Measurements from ENCODE around the gene PRELP. TPM values are rescaled to one million over a fixed set of nuclear protein-coding genes. Genes with fewer than 3 reads are reported as not detected.

The PRELP gene
- total and polyA plus RNA-seq, 9 of the 15 experiments (the other 6 are each of a cell fraction or from before 2014, with no cell fraction given) = 0.04 TPM; not detected in 8

DNA sequence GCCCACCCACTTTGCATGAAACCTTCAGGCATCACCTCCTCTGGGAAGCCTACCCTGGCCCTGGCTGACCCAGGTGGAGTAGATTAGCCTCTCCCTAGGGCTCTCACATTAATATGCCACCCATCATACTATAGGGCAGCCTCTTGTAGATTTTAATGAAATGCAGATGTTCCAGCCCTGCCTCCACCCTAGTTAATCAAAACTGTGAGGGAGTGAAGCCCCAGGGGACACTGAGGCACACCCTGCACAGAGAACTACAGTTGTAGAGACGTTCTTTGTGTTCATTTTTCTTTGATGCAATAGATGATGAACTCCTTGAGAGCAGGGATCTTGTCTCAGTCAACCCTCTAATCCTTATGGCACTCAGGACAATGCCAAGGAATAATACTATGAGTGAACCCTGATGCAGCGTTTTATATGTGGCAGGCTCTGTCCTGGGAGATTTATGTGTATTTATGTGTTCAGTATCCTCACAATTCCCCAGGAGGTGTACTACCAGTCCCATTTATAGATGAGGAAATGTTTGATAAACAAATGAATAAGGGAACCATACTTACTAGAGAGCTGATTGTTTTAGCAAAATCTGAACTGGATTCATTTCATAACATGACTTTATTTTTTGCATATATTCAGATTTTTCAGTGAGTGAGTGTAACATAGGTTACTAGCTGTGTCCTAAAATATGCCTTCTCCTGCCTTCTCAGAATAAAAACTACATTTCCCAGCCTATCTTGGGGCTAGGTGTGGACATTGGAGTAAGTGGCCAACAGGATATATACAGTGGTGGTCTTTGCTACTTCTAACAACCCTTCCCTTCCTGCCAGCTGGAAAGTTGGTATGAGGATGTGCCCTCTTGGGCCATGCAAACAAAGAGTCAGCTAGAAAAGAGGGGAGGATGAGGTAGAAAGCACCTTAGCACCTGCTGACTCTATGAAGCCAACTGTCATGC, 23.5 kb upstream of the PRELP start:
- no peak overlapping the region for H3K4me3 ChIP-seq
- no peaks in the 10 kb centered on the region for H3K79me2 ChIP-seq (ENCODE audit: control insufficient read depth, insufficient read depth, low read length)
- H3K9ac ChIP-seq (ENCODE audit: insufficient read depth in 1 of 2, low read depth in 2 of 2, low read length in 2 of 2) = no peak overlapping the region
- H3K36me3 ChIP-seq (ENCODE audit: control insufficient read depth, insufficient read depth, low read length) = no peaks in the 10 kb centered on the region
- no TSS peak for BruUV-seq (replicated peaks)
- H4K20me1 ChIP-seq (replicated peaks; ENCODE audit: control insufficient read depth, insufficient read depth, low read length) = 0 out of 2 replicates have a peak, but pooled peaks cover 7% of the 10 kb centered on the region
- H3K9me3 ChIP-seq (replicated peaks; ENCODE audit: control insufficient read depth, insufficient read depth, low read depth, low read length) = no peaks in the 10 kb centered on the region
- ATAC-seq = no peak
- no peaks in the 10 kb centered on the region for H3K4me1 ChIP-seq (replicated peaks in 1 of 2; ENCODE audit: control insufficient read depth in 2 of 2, insufficient read depth in 2 of 2, low read length in 2 of 2)
- no peak overlapping the region for H2AFZ ChIP-seq (ENCODE audit: low read depth, low read length)
- peaks cover 17 to 56% of the 10 kb centered on the region in 2 experiments for H3K27me3 ChIP-seq (ENCODE audit: control insufficient read depth in 2 of 2, insufficient read depth in 2 of 2, low read length in 2 of 2)
- no peak for DNase-seq (ENCODE audit: extremely low read depth in 1 of 4, low spot score in 3 of 4)
- whole genome bisulfite sequencing (ENCODE audit: insufficient coverage, low coverage, missing lambda C conversion rate) = 0% methylated on average over 2 of the region's 2 CpGs
- no peak for FAIRE-seq
- H3K4me2 ChIP-seq (ENCODE audit: insufficient read depth, low read length) = no peak overlapping the region
- CTCF ChIA-PET (ENCODE audit: low intra/inter-chr PET ratio) = no interaction called here
- POLR2A ChIA-PET = interaction anchor here (1.2 kb wide), 1 partner anchor 250 kb away, joined by 3 read pairs; no protein-coding TSS in a partner anchor
- TF ChIP-seq CXXC5 (CRISPR knock-in tag; IDR thresholded peaks at IDR 0.05) = no peak
- TF ChIP-seq RBM39 (optimal IDR thresholded peaks at IDR 0.05; ENCODE audit: low read depth, low read length) = no peak
- TF ChIP-seq ZNF239 (CRISPR knock-in tag; IDR thresholded peaks at IDR 0.05) = no peak
- in situ Hi-C loops (cut with MboI) (no loop called here), intact Hi-C loops (cut with micrococcal nuclease) (no loop called here)
- no peak overlapping the region for H3K27ac ChIP-seq (ENCODE audit: extremely low read depth, low read depth, low read length)
- no peaks in the 10 kb centered on the region for H3K9me1 ChIP-seq (ENCODE audit: control insufficient read depth, insufficient read depth, low read length)

DNA sequence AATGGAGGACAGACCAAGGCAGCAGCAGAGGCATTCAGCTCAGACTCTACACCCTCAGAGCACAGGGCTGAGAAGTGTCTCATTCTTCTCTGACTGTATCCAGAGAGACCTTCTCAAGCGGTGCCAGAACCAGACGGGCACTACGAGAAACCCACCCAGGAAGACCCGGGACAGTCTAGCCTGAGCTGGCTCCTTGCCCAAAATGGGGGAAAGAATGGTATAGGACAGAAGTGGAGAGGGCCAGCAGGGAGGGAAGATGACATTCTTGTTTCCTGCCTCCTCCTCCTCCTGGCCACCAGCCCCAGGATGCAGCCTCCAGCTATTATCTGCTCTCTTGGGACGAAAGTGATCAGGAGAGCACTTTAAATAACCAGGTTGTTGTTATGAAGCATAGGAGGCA, 22.6 kb upstream of the PRELP start:
- no peaks in the 10 kb centered on the region for H3K9me3 ChIP-seq (replicated peaks; ENCODE audit: control insufficient read depth, insufficient read depth, low read depth, low read length)
- no peak for DNase-seq (ENCODE audit: extremely low read depth in 1 of 4, low spot score in 3 of 4)
- in situ Hi-C loops (cut with MboI) = no loop called here
- no peaks in the 10 kb centered on the region for H3K9me1 ChIP-seq (ENCODE audit: control insufficient read depth, insufficient read depth, low read length)
- H3K4me3 ChIP-seq = no peak overlapping the region
- intact Hi-C loops (cut with micrococcal nuclease) = no loop called here
- CTCF ChIA-PET (ENCODE audit: low intra/inter-chr PET ratio) = no interaction called here
- ATAC-seq = no peak; the same call in 2 of the 3 replicates
- no peak overlapping the region for H3K27ac ChIP-seq (ENCODE audit: extremely low read depth, low read depth, low read length)
- no peaks in the 10 kb centered on the region for H3K36me3 ChIP-seq (ENCODE audit: control insufficient read depth, insufficient read depth, low read length)
- H3K27me3 ChIP-seq (ENCODE audit: control insufficient read depth in 2 of 2, insufficient read depth in 2 of 2, low read length in 2 of 2) = peaks cover 17 to 56% of the 10 kb centered on the region in 2 experiments
- no TSS peak for BruUV-seq (replicated peaks)
- H2AFZ ChIP-seq (ENCODE audit: low read depth, low read length) = no peak overlapping the region
- POLR2A ChIA-PET = no interaction called here
- H3K4me1 ChIP-seq (replicated peaks in 1 of 2; ENCODE audit: control insufficient read depth in 2 of 2, insufficient read depth in 2 of 2, low read length in 2 of 2) = no peaks in the 10 kb centered on the region
- H4K20me1 ChIP-seq (replicated peaks; ENCODE audit: control insufficient read depth, insufficient read depth, low read length) = 0 out of 2 replicates have a peak, but pooled peaks cover 7% of the 10 kb centered on the region
- no peaks in the 10 kb centered on the region for H3K79me2 ChIP-seq (ENCODE audit: control insufficient read depth, insufficient read depth, low read length)
- WGBS (ENCODE audit: insufficient coverage, low coverage, missing lambda C conversion rate) = 2% methylated on average over 5 of the region's 5 CpGs
- FAIRE-seq = no peak
- no peak overlapping the region for H3K9ac ChIP-seq (ENCODE audit: insufficient read depth in 1 of 2, low read depth in 2 of 2, low read length in 2 of 2)
- H3K4me2 ChIP-seq (ENCODE audit: insufficient read depth, low read length) = no peak overlapping the region
- no peak for TF ChIP-seq ZNF436 (CRISPR knock-in tag; IDR thresholded peaks at IDR 0.05)
- no peak for TF ChIP-seq TFAM (CRISPR knock-in tag; conservative IDR thresholded peaks at IDR 0.05)
- no peak for TF ChIP-seq BRD4 (IDR thresholded peaks at IDR 0.05)
- TF ChIP-seq, protein P1, sequence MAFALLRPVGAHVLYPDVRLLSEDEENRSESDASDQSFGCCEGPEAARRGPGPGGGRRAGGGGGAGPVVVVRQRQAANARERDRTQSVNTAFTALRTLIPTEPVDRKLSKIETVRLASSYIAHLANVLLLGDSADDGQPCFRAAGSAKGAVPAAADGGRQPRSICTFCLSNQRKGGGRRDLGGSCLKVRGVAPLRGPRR (CRISPR knock-in tag; IDR thresholded peaks at IDR 0.05) = no peak
- TF ChIP-seq ZNF778 (CRISPR knock-in tag; IDR thresholded peaks at IDR 0.05) = no peak
- TF ChIP-seq L3MBTL2 (IDR thresholded peaks at IDR 0.05) = no peak
- no peak for TF ChIP-seq YY1 (IDR thresholded peaks at IDR 0.05; ENCODE audit: borderline replicate concordance in 1 of 3, control insufficient read depth in 1 of 3, extremely low read depth in 1 of 3, insufficient read depth in 3 of 3, insufficient read length in 1 of 3, insufficient replicate concordance in 2 of 3, low read depth in 1 of 3, low read length in 2 of 3)
- TF ChIP-seq HNRNPL (IDR thresholded peaks at IDR 0.05; ENCODE audit: low read depth, low read length) = no peak
- no peak for TF ChIP-seq PYGO2 (tag; IDR thresholded peaks at IDR 0.05)
- TF ChIP-seq CCNT2 (IDR thresholded peaks at IDR 0.05; ENCODE audit: borderline replicate concordance, extremely low read depth, insufficient read length, low read depth, low read length) = no peak
- TF ChIP-seq HNRNPK (IDR thresholded peaks at IDR 0.05; ENCODE audit: low read depth, low read length, poor library complexity, severe bottlenecking) = no peak
- no peak for TF ChIP-seq ESRRB (CRISPR knock-in tag; IDR thresholded peaks at IDR 0.05; ENCODE audit: borderline replicate concordance)
